Measurements from ENCODE around the gene PLLP. TPM values are rescaled to one million over a fixed set of nuclear protein-coding genes. Genes with fewer than 3 reads are reported as not detected.
A peak's percentile ranks its signal among the peaks of the same experiment; 100 is the strongest.

The PLLP gene
- total RNA-seq, 1 donor from 2014 or later, result 3.3 TPM

DNA sequence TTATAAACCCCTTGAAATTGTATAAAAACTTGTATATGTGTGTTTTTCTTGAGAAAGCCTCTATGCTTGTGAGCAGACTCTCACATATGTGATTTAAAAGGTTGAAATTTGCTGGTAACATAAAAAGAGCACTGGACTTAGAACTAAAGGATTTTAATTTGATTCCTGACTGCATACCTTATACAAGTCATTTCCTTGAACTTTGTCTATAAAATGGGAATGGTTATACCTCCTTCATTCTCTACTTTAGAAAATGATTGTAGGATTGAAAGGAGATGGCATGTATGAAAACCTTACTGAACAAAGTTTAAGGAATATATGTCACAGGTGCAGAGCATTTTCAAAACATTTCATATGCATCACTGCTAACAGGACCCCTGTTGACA is 49.8 kb downstream of the PLLP start:
- H3K4me1 Mint-ChIP-seq (ENCODE audit: unreplicated experiment), result no peaks in the 10 kb centered on the region
- TF ChIP-seq, protein P1, sequence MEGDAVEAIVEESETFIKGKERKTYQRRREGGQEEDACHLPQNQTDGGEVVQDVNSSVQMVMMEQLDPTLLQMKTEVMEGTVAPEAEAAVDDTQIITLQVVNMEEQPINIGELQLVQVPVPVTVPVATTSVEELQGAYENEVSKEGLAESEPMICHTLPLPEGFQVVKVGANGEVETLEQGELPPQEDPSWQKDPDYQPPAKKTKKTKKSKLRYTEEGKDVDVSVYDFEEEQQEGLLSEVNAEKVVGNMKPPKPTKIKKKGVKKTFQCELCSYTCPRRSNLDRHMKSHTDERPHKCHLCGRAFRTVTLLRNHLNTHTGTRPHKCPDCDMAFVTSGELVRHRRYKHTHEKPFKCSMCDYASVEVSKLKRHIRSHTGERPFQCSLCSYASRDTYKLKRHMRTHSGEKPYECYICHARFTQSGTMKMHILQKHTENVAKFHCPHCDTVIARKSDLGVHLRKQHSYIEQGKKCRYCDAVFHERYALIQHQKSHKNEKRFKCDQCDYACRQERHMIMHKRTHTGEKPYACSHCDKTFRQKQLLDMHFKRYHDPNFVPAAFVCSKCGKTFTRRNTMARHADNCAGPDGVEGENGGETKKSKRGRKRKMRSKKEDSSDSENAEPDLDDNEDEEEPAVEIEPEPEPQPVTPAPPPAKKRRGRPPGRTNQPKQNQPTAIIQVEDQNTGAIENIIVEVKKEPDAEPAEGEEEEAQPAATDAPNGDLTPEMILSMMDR (IDR thresholded peaks at IDR 0.05; ENCODE audit: unreplicated experiment), result no peak
- peaks cover 48% of the 10 kb centered on the region for H3K36me3 Mint-ChIP-seq (ENCODE audit: low read depth, unreplicated experiment)
- H3K27me3 Mint-ChIP-seq (ENCODE audit: unreplicated experiment), result peaks cover 4% of the 10 kb centered on the region
- no peak overlapping the region for H3K27ac Mint-ChIP-seq (ENCODE audit: unreplicated experiment)
- no peak for DNase-seq (ENCODE audit: low spot score)
- no peaks in the 10 kb centered on the region for H3K9me3 Mint-ChIP-seq (ENCODE audit: unreplicated experiment)
- no peak overlapping the region for H3K4me3 Mint-ChIP-seq (ENCODE audit: unreplicated experiment)

DNA sequence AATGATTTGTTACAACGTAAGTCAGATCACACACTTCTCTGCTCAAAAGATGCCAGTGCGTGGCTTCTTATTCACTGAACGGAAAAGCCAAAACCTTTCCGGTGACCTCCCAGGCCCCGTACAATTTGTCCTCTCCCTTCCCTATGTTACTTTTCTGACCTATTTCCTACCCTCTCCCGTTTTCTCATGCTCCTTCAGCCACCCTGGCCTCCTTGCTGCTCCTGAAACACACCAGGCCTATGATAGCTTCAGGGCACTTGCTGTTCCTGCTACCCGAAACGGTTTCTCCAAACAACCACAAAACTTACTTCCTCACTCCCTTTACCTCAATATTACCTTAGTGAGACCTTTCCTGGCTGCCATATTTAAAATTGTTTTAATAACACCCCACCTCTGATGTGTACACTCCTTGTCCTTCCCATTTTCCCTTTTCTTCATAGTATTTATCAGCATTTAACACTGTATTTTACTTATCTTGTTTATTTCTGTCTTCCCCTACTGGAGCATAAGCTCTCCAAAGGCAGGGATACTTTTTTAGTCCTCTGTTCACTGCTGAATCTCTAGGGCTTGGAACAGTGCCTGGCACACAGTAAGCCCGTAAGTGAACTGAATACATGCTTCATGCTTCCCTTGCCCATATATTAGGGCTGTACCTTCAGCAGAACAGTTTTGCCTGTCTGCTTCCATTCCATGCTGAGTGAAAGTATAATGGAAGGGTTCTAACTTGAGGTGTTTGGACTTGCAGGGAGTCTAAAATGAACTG is 50.3 kb downstream of the PLLP start:
- H3K4me3 Mint-ChIP-seq (ENCODE audit: unreplicated experiment), result peak overlapping the region; percentile 44
- DNase-seq (ENCODE audit: low spot score), result no peak
- peaks cover 4% of the 10 kb centered on the region for H3K27me3 Mint-ChIP-seq (ENCODE audit: unreplicated experiment)
- no peaks in the 10 kb centered on the region for H3K9me3 Mint-ChIP-seq (ENCODE audit: unreplicated experiment)
- H3K4me1 Mint-ChIP-seq (ENCODE audit: unreplicated experiment), result no peaks in the 10 kb centered on the region
- H3K27ac Mint-ChIP-seq (ENCODE audit: unreplicated experiment), result no peak overlapping the region
- TF ChIP-seq, protein P1 (IDR thresholded peaks at IDR 0.05; ENCODE audit: unreplicated experiment), result no peak
- peaks cover 48% of the 10 kb centered on the region for H3K36me3 Mint-ChIP-seq (ENCODE audit: low read depth, unreplicated experiment)

DNA sequence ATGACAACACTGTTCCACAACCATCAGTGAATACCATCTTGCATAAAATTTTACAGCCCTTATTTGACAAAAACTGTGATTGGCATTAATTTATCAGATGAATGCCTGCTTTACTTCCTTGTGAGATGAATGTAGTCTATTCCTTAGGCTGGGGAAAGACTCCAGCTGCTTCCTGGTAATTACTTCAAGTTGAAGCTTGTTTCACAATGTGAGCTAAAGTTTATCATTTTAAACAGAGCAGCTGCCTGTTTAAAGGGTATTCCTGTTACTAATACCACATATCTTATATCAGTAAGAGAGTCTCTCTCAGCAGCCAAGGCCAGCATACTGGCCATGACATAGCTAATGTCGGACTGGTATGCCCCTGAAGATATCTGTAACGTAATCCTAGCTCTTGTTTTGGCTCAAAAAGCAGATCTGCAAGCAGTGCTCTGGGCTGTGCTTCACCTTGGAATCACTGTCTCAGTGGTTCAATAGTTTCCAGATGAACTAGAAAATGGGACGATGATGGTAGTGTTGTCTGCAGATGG is 52.6 kb downstream of the PLLP start:
- Mint-ChIP-seq H3K27ac (ENCODE audit: unreplicated experiment) (no peak overlapping the region), H3K36me3 (ENCODE audit: low read depth, unreplicated experiment) (peaks cover 49% of the 10 kb centered on the region), H3K4me1 (ENCODE audit: unreplicated experiment) (no peaks in the 10 kb centered on the region), H3K4me3 (ENCODE audit: unreplicated experiment) (no peak overlapping the region), H3K27me3 (ENCODE audit: unreplicated experiment) (peaks cover 4% of the 10 kb centered on the region), H3K9me3 (ENCODE audit: unreplicated experiment) (no peaks in the 10 kb centered on the region)
- TF ChIP-seq, protein P1 (IDR thresholded peaks at IDR 0.05; ENCODE audit: unreplicated experiment), result no peak
- no peak for DNase-seq (ENCODE audit: low spot score)

DNA sequence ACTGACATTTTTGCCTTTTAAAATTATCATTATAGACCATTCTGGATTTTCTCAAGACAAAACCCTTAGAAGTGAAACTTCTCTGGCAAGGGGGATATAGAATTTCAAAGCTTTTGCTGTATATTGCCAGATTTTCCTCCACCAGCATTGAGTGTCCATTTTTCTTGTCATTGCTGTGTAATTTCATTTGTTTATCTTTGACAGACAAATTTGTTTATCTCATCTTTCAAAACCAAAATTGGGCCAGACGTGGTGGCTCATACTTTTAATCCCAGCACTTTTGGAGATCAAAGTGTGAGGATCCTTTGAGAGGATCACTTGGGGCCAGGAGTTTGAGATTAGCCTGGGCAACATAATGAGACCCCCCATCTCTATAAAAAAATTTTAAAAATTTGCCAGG is 55.4 kb downstream of the PLLP start:
- Mint-ChIP-seq H3K9me3 (ENCODE audit: unreplicated experiment) (no peaks in the 10 kb centered on the region), H3K4me1 (ENCODE audit: unreplicated experiment) (no peaks in the 10 kb centered on the region), H3K36me3 (ENCODE audit: low read depth, unreplicated experiment) (peaks cover 35% of the 10 kb centered on the region), H3K27ac (ENCODE audit: unreplicated experiment) (no peak overlapping the region), H3K4me3 (ENCODE audit: unreplicated experiment) (no peak overlapping the region), H3K27me3 (ENCODE audit: unreplicated experiment) (peaks cover 2% of the 10 kb centered on the region)
- no peak for DNase-seq (ENCODE audit: low spot score)
- TF ChIP-seq, protein P1 (IDR thresholded peaks at IDR 0.05; ENCODE audit: unreplicated experiment), result no peak

Data from endothelial cell (in vitro differentiated cells).